H9 (cell line): ENCODE measurements around the gene MAP3K2. TPM values are rescaled to one million over a fixed set of nuclear protein-coding genes. Genes with fewer than 3 reads are reported as not detected.

Source experiments
- DNase-seq: peaks from one replicate; pipeline ENCODE4 v3.0.0-alpha.2; 2017
- H2AFZ ChIP-seq: one replicate; pipeline ENCODE4 v1.6.1; 2013; ENCODE audit warnings: mild to moderate bottlenecking, low read length, control low read depth, moderate library complexity
- H2AK5ac ChIP-seq: 2 replicates; pipeline ENCODE4 v1.6.1; 2013; ENCODE audit warnings: low read length, control low read depth, mixed read lengths; ENCODE audit not compliant: insufficient read length
- H2BK120ac ChIP-seq: one replicate; pipeline ENCODE4 v1.6.1; 2013; ENCODE audit warnings: low read depth, mild to moderate bottlenecking, low read length, control low read depth, inconsistent platforms; ENCODE audit not compliant: poor library complexity, severe bottlenecking
- H2BK12ac ChIP-seq: 2 replicates; pipeline ENCODE4 v1.6.1; 2013; ENCODE audit warnings: low read length, control low read depth, mixed read lengths, low read depth; ENCODE audit not compliant: insufficient read length
- H2BK15ac ChIP-seq: 2 replicates; pipeline ENCODE4 v1.6.1; 2013; ENCODE audit warnings: low read depth, low read length, control low read depth
- H2BK20ac ChIP-seq: one replicate; pipeline ENCODE4 v1.6.1; 2013; ENCODE audit warnings: low read depth, mild to moderate bottlenecking, low read length, control low read depth, inconsistent platforms; ENCODE audit not compliant: poor library complexity, severe bottlenecking
- H2BK5ac ChIP-seq: 2 replicates; pipeline ENCODE4 v1.6.1; 2013; ENCODE audit warnings: low read length, control low read depth, mixed read lengths; ENCODE audit not compliant: insufficient read length
- H3K14ac ChIP-seq: 2 replicates; pipeline ENCODE4 v1.6.1; 2013; ENCODE audit warnings: low read length, control low read depth; ENCODE audit not compliant: insufficient read depth
- H3K18ac ChIP-seq: 2 replicates; pipeline ENCODE4 v1.6.1; 2013; ENCODE audit warnings: low read depth, mild to moderate bottlenecking, mixed read lengths, low read length, control low read depth; ENCODE audit not compliant: insufficient read length
- H3K23ac ChIP-seq: 2 replicates; pipeline ENCODE4 v1.6.1; 2013; ENCODE audit warnings: low read length, control low read depth, mixed read lengths, low read depth; ENCODE audit not compliant: insufficient read length
- H3K23me2 ChIP-seq: 2 replicates; pipeline ENCODE4 v1.6.1; 2013; ENCODE audit warnings: low read depth, mild to moderate bottlenecking, mixed read lengths, low read length, control low read depth; ENCODE audit not compliant: insufficient read length, poor library complexity, severe bottlenecking
- H3K27ac ChIP-seq: 2 replicates; pipeline ENCODE4 v1.5.1; 2013; ENCODE audit warnings: low read length, control low read depth, mixed read lengths, low read depth; ENCODE audit not compliant: insufficient read length
- H3K27me3 ChIP-seq: 2 replicates; pipeline ENCODE4 v1.6.1; 2013; ENCODE audit warnings: low read length, control low read depth, inconsistent platforms; ENCODE audit not compliant: insufficient read depth
- H3K4ac ChIP-seq: 2 replicates; pipeline ENCODE4 v1.6.1; 2013; ENCODE audit warnings: low read depth, mild to moderate bottlenecking, control low read depth, inconsistent platforms, low read length, moderate library complexity
- H3K4me1 ChIP-seq: 2 replicates; pipeline ENCODE4 v1.6.1; 2013; ENCODE audit warnings: low read length, control low read depth, inconsistent platforms; ENCODE audit not compliant: insufficient read depth
- H3K4me2 ChIP-seq: 2 replicates; pipeline ENCODE4 v1.6.1; 2013; ENCODE audit warnings: low read length, control low read depth, mixed read lengths; ENCODE audit not compliant: insufficient read length, insufficient read depth
- H3K56ac ChIP-seq: 2 replicates; pipeline ENCODE4 v1.6.1; 2013; ENCODE audit warnings: low read depth, mild to moderate bottlenecking, mixed read lengths, low read length, control low read depth; ENCODE audit not compliant: insufficient read length
- H3K79me1 ChIP-seq: 2 replicates; pipeline ENCODE4 v1.6.1; 2013; ENCODE audit warnings: low read depth, mild to moderate bottlenecking, moderate library complexity, low read length, control low read depth, inconsistent platforms; ENCODE audit not compliant: insufficient read depth, poor library complexity, severe bottlenecking
- H3K79me2 ChIP-seq: 2 replicates; pipeline ENCODE4 v1.6.1; 2013; ENCODE audit warnings: low read length, control low read depth, inconsistent platforms; ENCODE audit not compliant: insufficient read depth
- H3K9ac ChIP-seq: 2 replicates; pipeline ENCODE4 v1.6.1; 2013; ENCODE audit warnings: low read length, control low read depth, mixed read lengths; ENCODE audit not compliant: insufficient read length; ENCODE audit errors: extremely low read depth
- H3K9me3 ChIP-seq: one replicate; pipeline ENCODE4 v1.6.1; 2013; ENCODE audit warnings: low read depth, low read length, inconsistent platforms; ENCODE audit not compliant: control insufficient read depth
- H3T11ph ChIP-seq: one replicate; pipeline ENCODE4 v1.6.1; 2013; ENCODE audit warnings: mild to moderate bottlenecking, low read length, control low read depth, inconsistent platforms
- H4K20me1 ChIP-seq: one replicate; pipeline ENCODE4 v1.6.1; 2013; ENCODE audit not compliant: control insufficient read depth, insufficient read length, insufficient read depth
- H4K5ac ChIP-seq: 2 replicates; pipeline ENCODE4 v1.6.1; 2013; ENCODE audit warnings: low read depth, mild to moderate bottlenecking, mixed read lengths, low read length, control low read depth; ENCODE audit not compliant: insufficient read length
- H4K8ac ChIP-seq: replicated peaks from 2 replicates; pipeline ENCODE4 v1.6.1; 2013; ENCODE audit warnings: low read length, control low read depth, mixed read lengths, low read depth; ENCODE audit not compliant: insufficient read length
- H4K91ac ChIP-seq: 2 replicates; pipeline ENCODE4 v1.6.1; 2013; ENCODE audit warnings: low read depth, mild to moderate bottlenecking, moderate library complexity, mixed read lengths, low read length, control low read depth; ENCODE audit not compliant: insufficient read length
- H3K27ac Mint-ChIP-seq, 3 experiments: 2 replicates in 2 of 3; 3 replicates in 1 of 3; pipeline ENCODE4 v1.8.0; 2020 to 2021; ENCODE audit warnings: mixed read lengths in 3 of 3, mild to moderate bottlenecking in 1 of 3, moderate library complexity in 1 of 3
- H3K27me3 Mint-ChIP-seq: 2 replicates; pipeline ENCODE4 v1.8.0; 2021; ENCODE audit warnings: low read depth, mild to moderate bottlenecking, moderate library complexity, mixed read lengths
- H3K36me3 Mint-ChIP-seq, 3 experiments: 2 replicates in 2 of 3; 3 replicates in 1 of 3; pipeline ENCODE4 v1.8.0; 2020 to 2021; ENCODE audit warnings: low read depth in 3 of 3, mixed read lengths in 3 of 3; ENCODE audit not compliant: insufficient read depth in 1 of 3
- H3K4me1 Mint-ChIP-seq, 2 experiments: 2 replicates each; pipeline ENCODE4 v1.8.0; 2020; ENCODE audit warnings: mixed read lengths in 2 of 2
- H3K4me3 Mint-ChIP-seq, 2 experiments: 2 replicates in 1 of 2; 3 replicates in 1 of 2; pipeline ENCODE4 v1.8.0; 2020 to 2021; ENCODE audit warnings: mild to moderate bottlenecking in 2 of 2, mixed read lengths in 2 of 2, moderate library complexity in 1 of 2
- H3K9me3 Mint-ChIP-seq, 2 experiments: 2 replicates in 1 of 2; 3 replicates in 1 of 2; pipeline ENCODE4 v1.8.0; 2020; ENCODE audit warnings: mild to moderate bottlenecking in 2 of 2, mixed read lengths in 2 of 2, moderate library complexity in 1 of 2
- CTCF ChIP-seq: fragments of 200-600 bp; sonication (generic); conservative IDR thresholded peaks from 3 replicates; pipeline ENCODE4 v1.8.0; 2021; ENCODE audit warnings: antibody characterized with exemption, mild to moderate bottlenecking
- total RNA-seq: library from RNA; stranded (reverse); gene quantifications from 2 replicates; pipeline ENCODE4 v1.2.1, GENCODE V29; 2021

Gene MAP3K2
- total RNA-seq, 1 experiment from 2014 or later = 25.8 TPM

GRCh38 chr2:127357591-127357990 is 30.2 kb downstream of the MAP3K2 start:
- Histone ChIP-seq H4K91ac (no peak overlapping the region), H3K23ac (no peak overlapping the region), H2BK12ac (no peak overlapping the region), H3K23me2 (no peaks in the 10 kb centered on the region), H3K14ac (no peak overlapping the region), H3K18ac (no peak overlapping the region), H2BK5ac (no peak overlapping the region), H3K4ac (no peak overlapping the region), H3K79me1 (no peaks in the 10 kb centered on the region), H3K9ac (no peak overlapping the region), H4K20me1 (no peaks in the 10 kb centered on the region), H3K4me1 (no peaks in the 10 kb centered on the region; the same call in 1 of the 2 replicates), H3K27ac (no peak overlapping the region), H2AK5ac (no peak overlapping the region), H3K56ac (no peak overlapping the region), H2AFZ (no peak overlapping the region), H3K9me3 (no peaks in the 10 kb centered on the region), H2BK120ac (no peak overlapping the region), H2BK15ac (no peak overlapping the region), H3K79me2 (no peaks in the 10 kb centered on the region; the same call in 1 of the 2 replicates), H3T11ph (no peak overlapping the region), H4K5ac (no peak overlapping the region), H2BK20ac (no peak overlapping the region), H3K27me3 (no peaks in the 10 kb centered on the region), H4K8ac (no peak overlapping the region), H3K4me2 (no peak overlapping the region)
- H3K4me1 Mint-ChIP-seq = peaks cover 26 to 31% of the 10 kb centered on the region in 2 experiments
- H3K36me3 Mint-ChIP-seq = no peaks in the 10 kb centered on the region; a peak in 3 of 7 replicates
- H3K4me3 Mint-ChIP-seq = no peak overlapping the region
- DNase-seq = no peak
- H3K27me3 Mint-ChIP-seq = no peaks in the 10 kb centered on the region
- no peak for TF ChIP-seq CTCF
- H3K27ac Mint-ChIP-seq = no peak overlapping the region
- H3K9me3 Mint-ChIP-seq = peaks cover 2 to 3% of the 10 kb centered on the region in 2 experiments; a peak in 1 of 5 replicates
